Adrenal gland (tissue), 12 donors: ENCODE measurements around the gene ZNF333. TPM values are rescaled to one million over a fixed set of nuclear protein-coding genes. Genes with fewer than 3 reads are reported as not detected.

Experiments used
- DNase-seq, 7 donors: peaks; one replicate each; pipeline ENCODE4 v3.0.0-alpha.2; 2019 to 2020
- H3K27ac ChIP-seq, 5 donors: fragments of 200-600 bp; sonication (generic) in 4 of 5; 1 replicate in 3 of 5; 2 replicates in 2 of 5; pipeline versions ENCODE4 v1.5.1 to v1.8.0; 2016 to 2020; ENCODE audit warnings: mild to moderate bottlenecking in 1 of 5
- H3K27me3 ChIP-seq: fragments of 200-600 bp; 2 replicates; pipeline ENCODE4 v1.8.0; 2021
- H3K36me3 ChIP-seq, 2 donors: fragments of 200-600 bp; replicated peaks in 1 of 2; 1 replicate in 1 of 2; 2 replicates in 1 of 2; pipeline versions ENCODE4 v1.5.1 to v1.8.0; 2018 to 2022
- H3K4me1 ChIP-seq, 2 donors: fragments of 200-600 bp; replicated peaks in 1 of 2; 1 replicate in 1 of 2; 2 replicates in 1 of 2; pipeline versions ENCODE4 v1.5.1 to v1.8.0; 2018 to 2021
- H3K4me3 ChIP-seq, 4 donors: fragments of 200-600 bp; sonication (generic) in 3 of 4; one replicate each; pipeline ENCODE4 v1.5.1; 2016 to 2018
- H3K9me3 ChIP-seq, 3 donors: fragments of 200-600 bp; sonication (generic) in 1 of 3; replicated peaks in 1 of 3; 1 replicate in 2 of 3; 2 replicates in 1 of 3; pipeline versions ENCODE4 v1.5.1 to v1.8.0; 2016 to 2021
- POLR2A ChIP-seq, 2 donors: fragments of 450-650 bp; IDR thresholded peaks; one replicate each; pipeline ENCODE4 v1.6.1; 2017; ENCODE audit warnings: antibody characterized with exemption in 2 of 2, mild to moderate bottlenecking in 2 of 2, moderate library complexity in 1 of 2
- WGBS, 4 donors: extraction: QIAGEN DNeasy Blood & Tissue Kit in 2 of 4; methylation state at CpG; one replicate each; pipeline versions ENCODE4 v1.1.5 to v1.1.7; 2013 to 2017; 5-methylcytosine and 5-hydroxymethylcytosine counted together
- intact Hi-C, 2 donors: fragments of 100-400 bp; cut with DNase I; formaldehyde crosslinking; loops; one replicate each; pipeline versions ENCODE4 v1.14.1 to v1.15.0; 2022 to 2023
- polyA plus RNA-seq, 3 donors: library from polyadenylated mRNA; stranded (reverse); fragments of 200-250 nt in 2 of 3; fragments of 350-450 nt in 1 of 3; fragmentation: Illumina TruSeq in 1 of 3; extraction: RNeasy Lipid Tissue Mini Kit (QIAGEN cat#74804) in 1 of 3; gene quantifications; one replicate each; pipeline ENCODE4 v1.2.3, GENCODE V29; 2013 to 2014
- total RNA-seq, 9 donors: library from RNA; depleted of rRNA in 4 of 9; stranded (reverse); fragments of >200 nt in 4 of 9; fragments of 120-200 nt in 1 of 9; fragmentation: NEBNext Ultra II Directional in 1 of 9; extraction: Animal tissue kit (Norgen Biotek cat#: 25700) in 1 of 9; gene quantifications; one replicate each; pipeline versions ENCODE4 v1.1.0 to v1.2.4, GENCODE V29; 2013 to 2023
- TF ChIP-seq, protein P1 (sequence below), 6 experiments: fragments of 450-650 bp in 4 of 6; fragments of 200-600 bp in 2 of 6; sonication (generic) in 1 of 6; IDR thresholded peaks; 1 replicate in 5 of 6; 2 replicates in 1 of 6; pipeline versions ENCODE4 v1.5.1 to v1.8.0; 2016 to 2021; ENCODE audit warnings: antibody characterized with exemption in 6 of 6, mild to moderate bottlenecking in 2 of 6, moderate library complexity in 1 of 6
- donor health status: healthy with polysubstance abuse.
- donor health status: Bipolar disorder and iron deficiency.
- donor health status: DM: yes; HTN: yes; CAD: no.
- donor health status: DM: no; HTN: no; CAD: no.
- donor health status: DM: no; HTN: no; CAD: no.
- donor health status: DM: yes; HTN: yes; CAD: no.

Gene ZNF333
- total and polyA plus RNA-seq, 12 donors, result 8.3 to 26.1 (median 17.6) TPM

DNA sequence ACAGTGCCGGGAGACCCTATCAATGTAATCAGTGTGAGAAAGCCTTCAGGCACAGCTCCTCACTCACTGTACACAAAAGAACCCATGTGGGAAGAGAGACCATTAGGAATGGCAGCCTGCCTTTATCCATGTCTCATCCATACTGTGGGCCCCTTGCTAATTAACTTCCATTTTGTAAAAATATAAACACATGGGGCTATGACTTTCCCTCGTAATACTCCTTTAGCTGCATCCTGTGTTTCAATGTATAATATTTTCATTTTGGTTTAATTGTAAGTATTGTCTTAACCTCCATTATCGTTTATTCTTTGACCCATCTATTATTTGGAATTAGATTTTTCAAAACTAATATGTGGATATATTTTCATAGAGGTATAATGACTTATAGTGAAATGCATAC lies 29.3 kb downstream of the ZNF333 start:
- no peak for DNase-seq
- Histone ChIP-seq H3K27ac (no peak overlapping the region), H3K4me1 (no peaks in the 10 kb centered on the region), H3K36me3 (peaks cover 0 to 42% of the 10 kb centered on the region in 2 donors), H3K27me3 (no peaks in the 10 kb centered on the region), H3K4me3 (peak overlapping the region in 1 of 4 donors; percentile 10), H3K9me3 (peaks cover 6 to 77% (median 8%) of the 10 kb centered on the region in 3 donors)
- TF ChIP-seq, protein P1, sequence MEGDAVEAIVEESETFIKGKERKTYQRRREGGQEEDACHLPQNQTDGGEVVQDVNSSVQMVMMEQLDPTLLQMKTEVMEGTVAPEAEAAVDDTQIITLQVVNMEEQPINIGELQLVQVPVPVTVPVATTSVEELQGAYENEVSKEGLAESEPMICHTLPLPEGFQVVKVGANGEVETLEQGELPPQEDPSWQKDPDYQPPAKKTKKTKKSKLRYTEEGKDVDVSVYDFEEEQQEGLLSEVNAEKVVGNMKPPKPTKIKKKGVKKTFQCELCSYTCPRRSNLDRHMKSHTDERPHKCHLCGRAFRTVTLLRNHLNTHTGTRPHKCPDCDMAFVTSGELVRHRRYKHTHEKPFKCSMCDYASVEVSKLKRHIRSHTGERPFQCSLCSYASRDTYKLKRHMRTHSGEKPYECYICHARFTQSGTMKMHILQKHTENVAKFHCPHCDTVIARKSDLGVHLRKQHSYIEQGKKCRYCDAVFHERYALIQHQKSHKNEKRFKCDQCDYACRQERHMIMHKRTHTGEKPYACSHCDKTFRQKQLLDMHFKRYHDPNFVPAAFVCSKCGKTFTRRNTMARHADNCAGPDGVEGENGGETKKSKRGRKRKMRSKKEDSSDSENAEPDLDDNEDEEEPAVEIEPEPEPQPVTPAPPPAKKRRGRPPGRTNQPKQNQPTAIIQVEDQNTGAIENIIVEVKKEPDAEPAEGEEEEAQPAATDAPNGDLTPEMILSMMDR (IDR thresholded peaks at IDR 0.05), result no peak
- no peak for TF ChIP-seq POLR2A (IDR thresholded peaks at IDR 0.05)
- WGBS, 4 donors, result 97 to 100% (median 98%) methylated on average over 3 of the region's 3 CpGs
- intact Hi-C loops, result no loop called here

DNA sequence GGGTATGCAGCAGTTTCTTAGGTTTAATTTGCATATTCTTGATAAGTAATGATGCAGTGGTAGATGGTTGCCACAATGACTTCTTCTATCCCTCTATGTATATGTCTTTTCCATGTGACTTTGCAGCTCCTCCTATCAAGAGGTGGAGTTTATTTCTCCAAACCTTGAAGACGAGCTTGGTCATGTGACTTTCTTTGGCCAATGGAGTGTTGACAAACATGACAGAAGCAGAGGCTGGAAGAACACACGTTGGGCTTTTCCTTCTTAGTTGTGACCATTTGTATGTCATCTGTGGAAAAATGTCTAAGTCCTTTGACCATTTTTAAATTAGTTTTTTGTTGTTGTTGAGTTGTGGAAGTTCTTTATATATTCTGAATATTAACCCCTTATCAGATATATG lies 32.3 kb downstream of the ZNF333 start:
- H3K4me1 ChIP-seq, result no peaks in the 10 kb centered on the region
- peaks cover 6 to 86% (median 8%) of the 10 kb centered on the region in 3 donors for H3K9me3 ChIP-seq
- intact Hi-C loops, result no loop called here
- H3K4me3 ChIP-seq, result no peak overlapping the region
- H3K36me3 ChIP-seq, result peaks cover 0 to 21% of the 10 kb centered on the region in 2 donors
- DNase-seq, result no peak
- no peaks in the 10 kb centered on the region for H3K27me3 ChIP-seq
- H3K27ac ChIP-seq, result no peak overlapping the region
- 86 to 93% (median 87%) methylated on average over 2 of the region's 2 CpGs for WGBS, 4 donors
- TF ChIP-seq, protein P1 (IDR thresholded peaks at IDR 0.05), result no peak
- TF ChIP-seq POLR2A (IDR thresholded peaks at IDR 0.05), result no peak

DNA sequence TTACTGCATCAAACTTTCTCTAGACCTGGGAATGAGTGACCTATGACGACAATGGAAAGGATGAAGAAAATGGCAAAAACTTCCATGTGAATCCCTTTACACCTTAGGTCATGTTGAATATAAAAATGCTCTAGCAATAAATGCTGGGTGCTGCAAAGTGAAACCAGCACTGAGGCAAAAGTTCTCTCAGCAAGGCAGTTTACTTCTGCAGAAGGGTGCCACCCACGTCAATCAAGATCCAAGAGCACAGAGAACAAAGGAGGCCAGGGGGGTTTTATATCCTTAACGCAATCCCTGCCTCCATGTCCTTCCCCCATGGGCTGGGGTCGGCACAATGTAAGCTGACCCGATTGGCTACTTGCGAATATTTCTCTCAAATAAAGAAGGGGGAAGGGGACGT lies 38.7 kb downstream of the ZNF333 start:
- Histone ChIP-seq H3K4me3 (no peak overlapping the region), H3K27me3 (no peaks in the 10 kb centered on the region), H3K9me3 (peaks cover 0 to 27% (median 0%) of the 10 kb centered on the region in 3 donors), H3K4me1 (no peaks in the 10 kb centered on the region), H3K27ac (no peak overlapping the region), H3K36me3 (no peaks in the 10 kb centered on the region)
- TF ChIP-seq, protein P1 (IDR thresholded peaks at IDR 0.05), result no peak
- no peak for TF ChIP-seq POLR2A (IDR thresholded peaks at IDR 0.05)
- peak in 1 of 7 donors; percentile 18 for DNase-seq
- WGBS, 4 donors, result 67 to 86% (median 83%) methylated on average over 7 of the region's 7 CpGs
- intact Hi-C loops, result no loop called here

DNA sequence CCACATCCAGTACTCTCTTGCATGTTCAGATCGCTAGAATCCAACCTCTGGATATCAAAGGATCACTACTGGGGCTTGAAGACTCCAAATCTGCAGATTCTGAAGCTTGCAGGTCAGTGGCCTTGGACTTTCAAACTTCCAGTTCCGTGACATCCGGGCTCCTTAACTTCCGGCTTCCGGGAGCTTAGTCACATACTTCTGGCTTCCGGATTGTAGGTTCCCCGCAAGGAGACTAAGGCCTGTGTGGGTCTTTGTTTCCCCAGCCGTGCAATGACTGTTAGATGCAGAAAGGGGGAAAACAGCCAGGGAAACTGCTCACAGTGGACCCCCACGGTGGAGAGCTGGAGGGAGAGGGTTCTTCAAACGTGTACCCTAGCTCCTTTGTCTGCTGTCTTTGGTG lies 41.4 kb downstream of the ZNF333 start:
- no peak overlapping the region for H3K4me3 ChIP-seq
- TF ChIP-seq, protein P1 (IDR thresholded peaks at IDR 0.05), result no peak
- no peak for TF ChIP-seq POLR2A (IDR thresholded peaks at IDR 0.05)
- H3K27ac ChIP-seq, result no peak overlapping the region
- H3K36me3 ChIP-seq, result no peaks in the 10 kb centered on the region
- DNase-seq, result peak in 1 of 7 donors; percentile 21
- H3K4me1 ChIP-seq, result no peaks in the 10 kb centered on the region
- intact Hi-C loops, result no loop called here
- 54 to 65% (median 56%) methylated on average over 9 to 10 of the region's 10 CpGs for WGBS, 4 donors
- peaks cover 0 to 9% (median 0%) of the 10 kb centered on the region in 3 donors for H3K9me3 ChIP-seq
- no peaks in the 10 kb centered on the region for H3K27me3 ChIP-seq
